HG02588 (cell line): Measurements from ENCODE around the gene GPSM1.

ENCODE experiments used
- ATAC-seq: cut with Tn5 transposase; IDR thresholded peaks from one replicate; pipeline ENCODE4 v1.9.1; 2021; ENCODE audit warnings: mild to moderate bottlenecking, moderate library complexity; ENCODE audit not compliant: unreplicated experiment

The GPSM1 gene

DNA sequence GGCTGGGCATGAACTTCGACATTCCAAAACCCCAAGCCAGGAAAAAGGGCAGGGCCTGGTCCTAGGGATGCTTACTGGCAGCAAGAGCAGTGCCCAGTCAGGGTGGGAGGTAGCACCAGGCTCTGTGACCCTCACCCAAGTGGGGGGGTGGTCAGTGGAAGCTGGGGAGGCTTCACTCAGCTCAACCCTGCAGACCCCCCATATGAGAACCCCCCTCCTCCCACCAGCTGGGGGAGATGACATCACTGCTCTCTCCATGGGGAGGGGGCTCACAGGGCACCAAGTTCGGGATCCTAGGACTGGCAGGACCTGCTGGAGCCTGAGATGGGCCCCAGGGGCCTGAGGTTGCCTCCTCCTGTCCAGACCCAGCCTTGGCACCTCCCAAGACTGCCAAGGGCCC, 31.5 kb downstream of the GPSM1 start:
- ATAC-seq, result no peak

- no peak for ATAC-seq
These were observed 32.7 kb downstream of the GPSM1 start for GRCh38 chr9:136359774-136360718.

- ATAC-seq, result no peak
These were observed 33.9 kb downstream of the GPSM1 start for GRCh38 chr9:136361047-136361753.

DNA sequence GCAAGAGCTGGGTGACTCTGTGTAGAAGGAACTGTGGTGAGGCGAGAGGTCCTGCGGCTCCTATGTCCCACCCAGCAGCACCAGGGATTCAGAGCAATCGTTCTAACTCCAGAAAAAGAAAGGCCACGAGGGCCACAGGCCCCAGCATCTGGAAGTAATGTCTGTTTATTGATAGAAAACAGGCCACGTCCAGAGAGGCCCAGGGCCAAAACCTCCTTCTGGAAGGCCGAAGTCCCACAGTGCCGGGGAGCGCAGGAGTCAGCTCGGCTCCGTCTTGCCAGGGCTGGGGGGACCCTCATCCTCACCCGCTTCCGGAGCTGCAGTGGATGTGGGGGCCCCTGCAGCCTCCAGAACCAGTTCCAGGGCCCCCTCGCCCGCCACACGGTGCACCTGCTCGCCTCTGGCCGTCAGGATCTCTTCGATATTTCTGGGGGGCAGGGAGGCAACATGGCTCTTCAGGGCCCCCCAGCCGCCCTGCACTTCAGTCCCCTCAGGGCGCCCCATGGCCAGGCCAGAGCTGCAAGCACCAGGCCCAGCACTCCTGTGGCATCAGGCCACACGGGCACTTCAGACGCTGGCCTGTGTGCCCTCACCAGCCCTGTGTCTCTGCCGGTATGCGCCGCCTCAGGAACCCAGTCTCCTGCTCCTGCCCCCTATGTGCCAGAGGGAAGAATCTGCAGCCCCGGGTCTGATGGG, 34.6 kb downstream of the GPSM1 start:
- ATAC-seq, result no peak

DNA sequence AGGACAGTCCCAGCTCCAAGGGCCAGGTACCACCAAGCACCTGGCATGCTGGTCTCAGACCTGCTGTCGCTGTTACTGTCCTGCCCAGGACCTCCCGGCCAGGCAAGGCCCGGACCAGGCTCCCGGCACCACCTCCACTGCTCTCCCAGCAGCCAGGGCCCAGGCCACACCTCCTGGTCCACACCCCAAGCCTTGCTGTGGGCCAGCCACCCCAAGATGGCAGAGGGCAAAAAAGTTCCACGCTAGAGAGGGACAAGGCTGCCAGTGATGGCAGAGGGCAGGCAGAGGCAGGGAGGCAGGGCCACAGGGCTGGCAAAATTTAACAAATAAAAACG, 35.1 kb downstream of the GPSM1 start:
- no peak for ATAC-seq

- peak; percentile 69 for ATAC-seq
These were observed 36.0 kb downstream of the GPSM1 start, which contains the start of gene DNLZ for GRCh38 chr9:136363106-136363948. Gene DNLZ (minus strand): TSS chr9:136363744. CDS start chr9:136363714, 30 bp downstream.

DNA sequence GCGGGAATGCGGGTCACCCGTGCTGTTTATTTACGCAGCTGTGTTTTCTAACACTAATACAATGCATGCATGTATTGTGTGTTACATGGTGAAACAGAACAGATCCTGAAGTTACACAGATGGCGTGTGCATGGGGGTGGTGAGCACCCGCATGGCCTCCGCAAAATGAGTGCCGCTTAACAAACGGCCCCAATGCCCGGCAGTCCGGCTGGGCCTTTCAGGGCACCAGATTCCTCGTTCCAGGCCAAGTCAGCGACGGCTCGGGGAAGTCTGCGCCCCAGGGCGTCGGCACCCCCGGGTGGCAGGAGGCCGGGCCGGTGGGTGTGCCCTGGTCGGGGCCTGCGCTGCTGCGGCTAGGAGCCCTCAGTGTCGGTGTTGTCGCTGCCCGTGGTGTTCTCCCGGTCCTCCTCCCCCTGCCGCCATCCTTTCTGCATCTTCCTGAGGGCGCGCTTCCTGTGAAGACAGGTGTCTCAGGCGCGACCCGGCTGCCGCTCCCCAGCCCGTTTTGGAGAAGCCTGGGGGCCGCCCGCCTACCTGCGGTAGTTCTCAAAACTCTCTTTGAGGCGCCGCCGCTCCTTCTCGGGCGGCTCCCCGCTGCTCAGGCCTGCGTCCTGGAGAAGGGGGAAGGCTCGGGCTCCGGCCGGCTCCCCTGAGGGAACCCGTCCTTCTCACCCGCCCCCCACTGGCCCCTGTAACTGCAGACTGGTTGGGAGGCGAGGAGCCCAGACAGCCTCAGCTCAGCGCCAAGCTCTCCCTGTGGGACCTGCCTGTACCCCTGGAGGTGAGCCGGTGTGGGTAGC, 36.8 kb downstream of the GPSM1 start:
- no peak for ATAC-seq

DNA sequence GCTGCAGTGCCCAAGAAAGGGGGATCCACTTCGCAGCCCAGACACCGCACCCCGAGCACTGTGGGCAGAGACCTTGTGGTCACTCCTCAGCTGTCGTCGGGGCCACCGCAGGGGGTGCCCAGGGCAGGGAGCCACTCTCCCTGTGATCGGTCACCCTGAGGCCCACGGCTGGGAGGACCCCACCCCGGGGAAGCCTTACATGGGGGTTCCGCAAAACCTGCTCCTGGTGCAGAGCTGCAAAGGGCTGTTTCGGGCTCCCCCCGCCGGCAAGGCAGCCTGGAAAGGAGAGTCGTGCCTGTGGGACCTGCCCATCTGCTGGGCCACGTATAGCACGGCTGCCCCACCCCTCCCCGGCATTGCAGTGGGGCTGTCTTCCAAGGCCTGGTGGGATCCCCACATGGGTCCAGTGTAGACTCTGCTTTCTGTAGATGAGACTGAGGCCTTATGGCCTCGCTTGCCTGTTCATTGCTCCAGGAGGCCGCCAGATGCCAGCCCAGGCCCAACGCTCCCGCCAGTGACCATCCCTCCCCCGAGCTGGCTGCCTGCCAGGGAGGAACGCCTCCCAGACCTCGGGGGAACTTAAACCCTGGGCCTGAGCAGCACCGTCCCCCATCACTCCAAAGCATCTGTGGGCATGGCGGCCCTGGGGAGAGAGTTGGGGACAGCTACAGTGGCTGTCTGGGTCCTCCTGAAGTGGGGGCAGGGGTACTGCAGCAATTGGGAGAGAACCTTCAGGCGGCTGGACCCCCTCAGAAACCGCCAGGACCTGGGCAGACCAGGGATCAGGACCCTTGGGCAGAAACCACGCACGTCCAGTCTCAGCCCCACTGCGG, 37.8 kb downstream of the GPSM1 start:
- no peak for ATAC-seq

DNA sequence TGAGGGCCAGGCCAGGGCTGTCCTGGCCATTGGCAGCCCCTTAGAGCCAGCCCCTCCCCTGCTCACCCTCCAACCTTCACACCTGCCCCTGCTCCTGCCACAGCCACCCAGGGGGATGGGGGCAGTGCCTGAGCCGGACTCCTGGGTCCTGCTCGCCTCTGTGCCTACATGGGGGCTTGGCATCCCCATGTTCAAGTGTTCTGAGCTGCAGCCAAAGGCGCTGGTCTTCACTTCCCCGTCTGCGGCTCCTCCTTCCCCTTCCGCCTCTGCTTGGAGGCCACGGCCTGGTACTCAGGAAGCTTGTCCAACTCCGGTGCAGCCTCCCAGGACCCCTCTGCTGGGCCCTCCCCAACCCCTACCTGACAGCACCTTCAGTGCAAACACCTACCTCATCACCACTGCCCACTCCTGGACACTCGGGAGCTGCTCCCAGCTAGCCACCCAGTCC, 38.5 kb downstream of the GPSM1 start:
- no peak for ATAC-seq

GRCh38 chr9:136366826-136367225, 39.5 kb downstream of the GPSM1 start:
- ATAC-seq, result no peak

- ATAC-seq, result no peak
These were observed 40.2 kb downstream of the GPSM1 start for GRCh38 chr9:136367296-136368145.

DNA sequence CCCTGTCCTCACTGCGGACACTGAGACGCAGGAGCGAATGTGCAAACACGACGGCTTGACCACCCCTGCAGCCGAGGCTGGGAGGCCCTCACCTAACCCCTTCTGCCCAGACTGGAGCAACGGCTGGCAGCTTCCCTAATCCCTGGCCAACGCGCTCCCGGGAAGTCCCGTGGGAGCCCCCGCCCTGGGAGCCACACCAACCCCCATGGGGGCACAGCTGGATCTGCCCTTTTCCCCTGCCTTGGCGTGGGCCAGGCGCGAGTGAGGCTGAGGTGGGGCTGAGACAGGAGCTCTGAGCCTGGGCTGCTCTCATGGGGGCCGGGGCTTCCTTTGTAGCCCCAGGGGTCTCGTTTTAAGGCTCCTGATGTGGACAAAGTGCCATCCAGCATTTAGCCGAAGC, 40.9 kb downstream of the GPSM1 start:
- ATAC-seq, result no peak

GRCh38 chr9:136370037-136370436, 42.7 kb downstream of the GPSM1 start:
- ATAC-seq, result no peak

GRCh38 chr9:136370687-136371532, 43.6 kb downstream of the GPSM1 start:
- no peak for ATAC-seq

- ATAC-seq, result no peak
These were observed 44.2 kb downstream of the GPSM1 start for GRCh38 chr9:136371533-136371880.

DNA sequence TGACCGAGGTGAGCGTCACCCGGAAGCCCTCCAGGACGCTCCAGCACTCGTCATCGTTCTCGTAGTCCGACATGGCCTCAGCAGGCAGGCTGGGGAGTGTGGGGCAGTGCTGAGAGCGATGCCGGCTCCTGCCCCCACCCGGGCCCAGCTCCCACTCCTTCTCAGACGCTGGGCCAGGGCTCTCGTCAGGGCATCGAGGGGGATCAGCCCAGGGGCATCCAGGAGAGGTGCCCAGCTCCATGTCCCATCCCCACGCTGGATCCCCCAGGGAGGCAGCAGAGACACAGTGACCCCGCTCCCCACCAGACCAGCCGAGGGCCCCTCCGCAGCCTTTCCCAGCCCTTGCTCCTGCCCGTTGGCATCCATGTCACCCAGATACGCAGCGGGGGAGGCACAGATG, 44.7 kb downstream of the GPSM1 start:
- ATAC-seq, result no peak
